GM19452 (cell line): ENCODE results near the gene PAQR4.
"Not testable (repeated sequence)": the region's sequence is repeated elsewhere in the genome, so short reads cannot be mapped to it uniquely, and the experiment has no call there.

ENCODE experiments used
- ATAC-seq: cut with Tn5 transposase; IDR thresholded peaks from one replicate; pipeline ENCODE4 v1.9.1; 2021; ENCODE audit not compliant: unreplicated experiment

The PAQR4 gene

DNA sequence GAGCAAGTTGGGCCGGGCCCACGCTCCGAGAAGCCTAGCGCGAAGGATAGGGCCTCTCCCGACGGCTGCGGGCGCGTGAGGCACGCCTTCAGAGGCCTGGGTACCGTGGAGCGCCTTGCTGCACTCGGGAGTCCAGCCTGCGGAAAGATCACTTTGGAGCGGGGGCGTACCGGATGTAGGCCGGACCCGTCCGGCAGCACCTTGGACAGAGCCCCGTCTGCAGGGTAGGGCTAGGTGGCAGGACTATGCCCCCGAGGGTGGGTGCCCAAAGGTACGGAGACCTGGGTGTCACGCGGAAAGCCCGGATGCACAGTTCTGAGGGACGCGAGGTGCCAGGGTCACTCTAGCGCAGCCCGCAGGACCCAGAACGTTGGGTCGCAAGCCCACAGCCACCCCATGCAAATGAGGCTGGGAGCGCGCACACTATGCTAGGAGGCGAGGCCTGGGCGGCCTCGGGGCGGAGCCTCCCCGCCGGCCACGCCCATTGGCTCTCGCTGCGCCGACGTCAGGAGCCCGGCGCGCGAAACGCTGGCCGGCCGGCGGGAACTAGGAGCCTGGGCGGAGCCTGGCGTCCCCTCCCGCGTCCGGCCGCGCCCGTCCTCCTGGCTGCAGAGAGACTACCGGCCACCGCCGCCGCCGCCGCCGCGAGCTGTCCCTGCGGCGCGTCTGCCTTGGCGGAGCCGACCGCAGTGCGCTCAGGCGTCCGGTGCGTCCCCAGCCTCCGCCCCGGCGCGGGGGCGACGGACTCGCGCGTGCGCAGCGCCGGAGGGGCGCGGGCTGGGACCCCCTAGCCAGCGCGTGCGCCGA is at the start of gene PAQR4:
Gene PAQR4 (plus strand): TSS at position 611 of the 807 bp plus-strand sequence. CDS start 327 bp downstream, outside the sequence.
- ATAC-seq, result peak; percentile 80

DNA sequence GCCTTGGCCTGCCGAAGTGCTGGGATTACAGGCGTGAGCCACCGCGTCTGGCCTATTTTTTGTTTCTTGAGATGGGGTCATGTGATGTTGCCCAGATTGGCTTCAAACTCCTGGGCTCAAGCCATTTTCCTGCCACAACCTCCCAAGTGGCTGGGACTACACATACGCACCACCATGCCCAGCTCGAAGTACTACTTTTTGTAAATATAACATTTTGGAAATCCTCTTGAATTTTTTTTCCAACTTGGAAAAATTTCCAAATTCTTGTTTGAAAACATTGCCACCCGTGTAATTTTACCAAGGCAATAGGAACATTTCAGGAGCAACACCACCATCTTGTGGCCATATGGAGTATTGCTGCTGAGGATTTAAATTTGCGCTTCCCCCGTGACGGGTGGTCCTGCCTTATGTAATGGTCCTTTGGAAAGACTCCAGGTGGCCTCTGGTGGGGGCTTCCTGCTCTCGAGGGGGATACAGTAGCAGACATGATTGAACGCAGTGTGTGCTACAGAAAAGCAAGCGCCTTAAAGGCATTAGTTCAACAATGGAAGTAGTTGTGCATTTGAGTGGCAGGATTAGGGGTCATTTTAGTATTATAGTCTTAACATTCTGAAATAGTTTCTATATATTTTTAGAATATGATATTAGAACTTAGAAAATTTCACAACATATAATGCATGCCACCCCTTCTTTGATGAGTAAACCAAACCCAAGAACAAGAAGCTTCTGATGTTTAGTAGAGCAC is 49.5 kb upstream of the PAQR4 start:
- no peak for ATAC-seq

DNA sequence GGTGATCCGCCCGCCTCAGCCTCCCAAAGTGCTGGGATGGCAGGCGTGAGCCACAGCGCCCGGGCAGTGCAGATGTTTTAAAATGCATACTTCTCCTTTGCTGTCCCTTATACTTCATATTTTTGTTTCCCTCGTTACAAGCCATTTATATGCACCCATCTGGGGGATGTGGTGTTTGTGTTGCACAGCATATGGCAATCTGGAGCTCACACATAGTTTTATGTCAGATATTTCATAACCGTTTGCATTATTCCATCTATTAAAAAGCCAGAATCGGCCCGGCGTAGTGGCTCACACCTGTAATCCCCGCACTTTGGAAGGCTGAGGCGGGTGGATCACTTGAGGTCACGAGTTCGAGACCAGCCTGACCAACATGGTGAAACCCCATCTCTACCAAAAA is 45.7 kb upstream of the PAQR4 start:
- no peak for ATAC-seq

DNA sequence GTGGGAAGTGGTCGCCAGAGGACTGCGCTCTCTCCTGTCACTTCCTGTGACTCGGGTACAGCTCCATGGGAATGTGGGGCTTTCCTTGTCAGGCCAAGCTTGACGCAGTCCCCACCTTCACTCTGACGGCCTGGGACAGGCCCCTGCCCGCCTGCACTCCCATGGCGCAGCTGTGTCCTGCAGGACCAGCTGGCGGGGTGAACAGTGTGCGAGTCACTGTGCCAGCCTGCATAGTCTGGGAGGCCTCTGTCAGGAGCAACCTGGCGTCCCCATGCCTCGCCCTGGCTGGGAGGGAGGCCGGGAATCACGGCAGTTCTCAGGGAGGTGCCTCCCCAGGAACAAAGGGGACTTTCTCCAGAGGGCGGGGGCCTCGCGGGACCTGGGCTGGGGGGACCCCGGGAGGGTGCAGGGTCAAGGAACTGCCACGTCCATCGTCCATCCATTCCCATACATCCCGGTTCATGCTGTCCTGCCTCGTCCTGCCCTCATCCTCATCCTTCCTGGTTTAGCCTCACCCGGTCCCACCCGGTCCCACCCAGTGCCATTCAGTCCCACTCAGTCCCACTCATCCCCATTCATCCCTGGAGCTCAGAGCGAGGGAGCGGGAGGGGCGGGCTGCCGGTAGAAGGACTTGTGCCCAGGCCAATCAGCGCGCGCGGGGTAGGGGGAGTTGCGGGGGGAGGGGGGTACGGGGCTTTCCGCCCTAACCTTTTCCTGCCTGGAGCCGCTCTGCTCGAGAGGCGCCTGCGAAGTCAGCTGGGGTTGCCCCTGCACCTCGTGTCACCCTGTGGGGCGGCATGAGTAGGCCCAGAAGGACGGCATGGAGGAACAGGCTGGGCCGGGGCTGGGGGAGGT is 44.0 kb upstream of the PAQR4 start:
- no peak for ATAC-seq

DNA sequence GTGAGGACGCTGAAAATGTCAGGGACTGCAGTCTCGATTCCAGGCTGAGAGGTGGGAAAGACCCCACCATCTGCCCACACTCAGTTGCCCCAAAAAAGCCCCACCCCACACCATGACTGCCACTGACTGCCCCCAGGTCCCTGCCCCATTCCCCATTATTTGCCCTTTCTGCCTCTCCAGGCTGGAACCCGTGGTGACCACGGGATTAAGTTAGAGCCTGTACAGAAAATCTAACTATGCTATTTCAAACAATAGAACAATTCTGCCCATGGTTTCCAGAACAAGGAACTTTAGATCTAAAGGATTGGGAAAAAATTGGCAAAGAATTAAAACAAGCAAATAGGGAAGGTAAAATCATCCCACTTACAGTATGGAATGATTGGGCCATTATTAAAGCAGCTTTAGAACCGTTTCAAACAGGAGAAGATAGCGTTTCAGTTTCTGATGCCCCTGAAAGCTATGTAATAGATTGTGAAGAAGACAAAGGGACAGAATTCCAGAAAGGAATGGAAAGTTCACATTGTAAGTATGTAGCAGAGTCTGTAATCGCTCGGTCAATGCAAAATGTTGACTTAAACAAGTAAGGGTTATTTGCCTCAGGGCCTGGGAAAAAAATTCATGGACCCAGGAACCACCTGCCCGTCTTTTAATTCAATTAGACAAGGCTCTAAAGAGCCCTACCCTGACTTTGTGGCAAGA is 43.0 kb upstream of the PAQR4 start:
- ATAC-seq, result no peak

DNA sequence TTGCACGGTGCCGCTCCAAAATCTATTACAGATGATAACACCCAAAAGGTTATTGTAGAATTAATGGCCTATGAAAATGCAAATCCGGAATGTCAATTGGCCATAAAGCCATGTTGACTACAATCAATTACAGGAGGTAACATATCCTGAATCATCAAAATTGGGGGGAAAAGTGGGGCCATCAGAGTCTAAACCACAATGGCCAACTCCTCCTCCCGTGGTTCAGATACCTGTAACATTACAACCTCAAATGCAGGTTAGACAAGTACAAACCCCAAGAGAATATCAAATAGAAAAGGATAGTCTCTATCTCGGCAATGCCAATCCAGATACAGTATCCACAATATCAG is 42.5 kb upstream of the PAQR4 start:
- ATAC-seq, result no peak

DNA sequence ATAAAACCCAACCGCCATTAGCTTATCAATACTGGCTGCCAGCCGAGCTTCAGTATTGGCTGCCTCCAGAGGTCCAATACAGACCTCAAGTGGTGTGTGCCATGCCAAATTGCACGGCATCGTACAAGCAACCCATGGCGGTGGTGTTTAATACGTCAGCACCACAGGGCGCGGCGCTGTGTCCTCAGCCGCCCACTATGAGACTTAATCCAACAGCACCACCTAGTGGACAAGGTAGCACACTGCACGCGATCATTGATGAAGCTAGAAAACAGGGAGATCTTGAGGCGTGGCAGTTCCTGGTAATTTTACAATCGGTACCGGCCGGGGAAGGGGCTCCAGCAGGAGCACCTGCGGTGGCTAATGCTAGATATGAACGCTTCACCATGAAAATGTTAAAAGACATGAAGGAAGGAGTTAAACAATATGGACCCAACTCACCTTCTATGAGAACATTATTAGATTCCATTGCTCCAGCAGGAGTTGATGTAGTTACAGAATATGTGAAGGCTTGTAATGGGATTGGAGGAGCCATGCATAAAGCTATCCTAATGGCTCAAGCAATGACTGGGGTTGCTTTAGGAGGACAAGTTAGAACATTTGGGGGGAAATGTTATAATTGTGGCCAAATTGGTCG is 42.0 kb upstream of the PAQR4 start:
- no peak for ATAC-seq

DNA sequence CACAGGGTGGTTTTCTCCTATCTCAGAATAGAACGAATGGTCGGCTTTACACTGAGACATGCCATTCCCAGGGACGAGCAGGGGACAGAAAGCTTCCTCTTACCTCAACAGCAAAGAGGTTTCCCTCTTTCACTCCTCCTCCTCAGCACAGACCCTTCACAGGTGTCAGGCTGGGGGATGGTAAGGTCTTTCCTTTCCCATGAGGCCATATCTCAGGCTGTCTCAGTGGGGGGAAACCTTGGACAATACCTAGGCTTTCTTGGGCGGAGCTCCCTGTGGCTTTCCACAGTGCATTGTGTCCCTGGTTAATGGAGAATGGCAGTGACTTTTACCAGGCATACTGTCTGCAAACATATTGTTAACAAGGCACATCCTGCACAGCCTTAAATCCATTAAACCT is 41.0 kb upstream of the PAQR4 start:
- ATAC-seq, result not testable (repeated sequence)

DNA sequence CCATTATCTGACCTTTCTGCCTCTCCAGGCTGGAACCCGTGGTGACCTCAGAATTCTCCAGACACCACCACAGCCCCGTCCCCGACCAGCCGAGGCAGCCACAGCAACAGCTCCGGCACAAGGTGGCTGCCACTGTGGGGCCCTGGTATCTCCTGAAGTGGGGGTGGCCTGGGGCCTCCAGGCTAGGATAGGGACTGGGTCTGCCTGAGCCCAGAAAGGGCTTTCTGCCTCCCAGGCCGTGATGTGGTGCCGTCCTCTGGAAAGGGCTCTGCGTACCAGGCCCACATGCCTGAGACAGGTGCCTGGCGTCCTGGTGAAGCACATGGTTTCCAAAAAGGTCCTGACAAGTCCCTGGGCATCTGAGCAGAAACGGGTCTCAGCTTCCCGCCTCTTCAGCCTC is 40.4 kb upstream of the PAQR4 start:
- ATAC-seq, result no peak

DNA sequence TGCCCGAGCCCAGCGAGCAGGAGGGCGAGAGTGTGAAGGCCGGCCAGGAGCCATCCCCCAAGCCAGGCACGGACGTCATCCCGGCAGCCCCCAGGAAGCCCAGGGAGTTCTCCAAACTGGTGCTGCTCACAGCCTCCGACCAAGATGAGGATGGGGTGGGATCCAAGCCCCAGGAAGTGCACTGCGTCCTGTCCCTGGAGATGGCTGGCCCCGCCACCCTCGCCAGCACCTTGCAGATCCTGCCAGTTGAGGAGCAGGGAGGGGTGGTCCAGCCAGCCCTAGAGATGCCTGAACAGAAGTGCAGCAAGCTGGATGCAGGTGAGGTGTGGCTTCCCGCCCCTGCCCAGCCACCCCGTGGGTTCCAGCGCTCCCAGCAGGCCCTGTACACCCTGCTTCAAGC is 39.5 kb upstream of the PAQR4 start:
- ATAC-seq, result no peak

DNA sequence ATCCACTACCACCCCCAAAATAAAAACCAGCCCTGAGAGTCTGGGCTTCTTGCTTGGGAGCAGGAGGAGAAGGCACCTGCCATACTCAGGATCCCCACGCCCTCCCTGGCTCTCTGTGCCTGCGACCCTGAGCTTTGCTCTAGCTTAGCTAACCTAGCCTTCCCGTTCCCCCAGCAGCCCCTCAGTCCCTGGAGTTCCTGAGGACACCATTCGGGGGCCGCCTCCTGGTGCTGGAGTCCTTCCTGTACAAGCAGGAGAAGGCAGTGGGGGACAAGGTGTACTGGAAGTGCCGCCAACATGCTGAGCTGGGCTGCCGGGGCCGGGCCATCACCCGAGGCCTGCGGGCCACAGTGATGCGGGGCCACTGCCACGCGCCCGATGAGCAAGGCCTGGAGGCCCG is 38.9 kb upstream of the PAQR4 start:
- ATAC-seq, result no peak

DNA sequence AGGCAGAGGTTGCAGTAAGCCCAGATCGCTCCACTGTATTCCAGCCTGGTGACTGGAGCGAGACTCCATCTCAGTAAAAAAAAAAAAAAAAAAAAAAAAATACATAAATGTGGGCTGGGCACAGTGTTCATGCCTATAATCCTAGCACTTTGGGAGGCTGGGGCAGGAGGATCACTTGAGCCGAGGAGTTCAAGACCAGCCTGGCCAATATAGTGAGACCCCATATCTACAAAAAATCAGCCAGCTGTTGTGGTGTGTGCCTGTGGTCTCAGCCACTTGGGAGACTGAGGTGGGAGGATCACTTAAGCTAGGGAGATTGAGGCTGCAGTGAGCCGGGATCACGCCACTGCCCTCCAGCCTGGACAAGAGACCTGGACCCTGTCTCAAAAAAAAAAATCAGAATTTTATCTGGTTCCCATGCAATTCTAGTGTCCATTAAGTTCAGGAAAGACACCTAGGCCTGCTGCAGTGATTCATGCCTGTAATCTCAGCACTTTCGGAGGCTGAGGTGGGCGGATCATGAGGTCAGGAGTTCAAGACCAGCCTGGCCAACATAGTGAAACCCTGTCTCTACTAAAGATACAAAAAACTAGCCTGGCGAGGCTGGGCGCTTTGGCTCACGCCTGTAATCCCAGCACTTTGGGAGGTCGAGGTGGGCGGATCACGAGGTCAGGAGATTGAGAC is 37.8 kb upstream of the PAQR4 start:
- ATAC-seq, result not testable (repeated sequence)

DNA sequence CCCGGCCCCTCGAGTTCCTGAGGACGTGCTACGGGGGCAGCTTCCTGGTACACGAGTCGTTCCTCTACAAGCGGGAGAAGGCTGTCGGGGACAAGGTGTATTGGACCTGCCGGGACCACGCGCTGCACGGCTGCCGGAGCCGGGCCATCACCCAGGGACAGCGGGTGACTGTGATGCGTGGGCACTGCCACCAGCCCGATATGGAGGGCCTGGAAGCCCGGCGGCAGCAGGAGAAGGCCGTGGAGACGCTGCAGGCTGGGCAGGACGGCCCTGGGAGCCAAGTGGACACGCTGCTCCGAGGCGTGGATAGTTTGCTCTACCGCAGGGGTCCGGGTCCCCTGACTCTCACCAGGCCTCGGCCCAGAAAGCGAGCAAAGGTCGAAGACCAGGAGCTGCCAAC is 36.0 kb upstream of the PAQR4 start:
- ATAC-seq, result no peak

DNA sequence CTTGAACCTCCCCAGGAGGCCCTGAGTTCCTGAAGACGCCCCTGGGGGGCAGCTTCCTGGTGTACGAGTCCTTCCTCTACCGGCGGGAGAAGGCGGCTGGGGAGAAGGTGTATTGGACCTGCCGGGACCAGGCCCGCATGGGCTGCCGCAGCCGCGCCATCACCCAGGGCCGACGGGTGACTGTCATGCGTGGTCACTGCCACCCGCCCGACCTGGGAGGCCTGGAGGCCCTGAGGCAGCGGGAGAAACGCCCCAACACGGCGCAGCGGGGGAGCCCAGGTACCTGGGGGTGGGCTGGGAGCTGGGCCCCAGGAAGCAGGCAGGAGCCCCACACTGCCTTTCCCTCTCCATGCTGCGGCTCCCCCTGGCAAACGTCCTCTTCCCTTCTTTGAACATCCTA is 35.4 kb upstream of the PAQR4 start:
- ATAC-seq, result no peak

DNA sequence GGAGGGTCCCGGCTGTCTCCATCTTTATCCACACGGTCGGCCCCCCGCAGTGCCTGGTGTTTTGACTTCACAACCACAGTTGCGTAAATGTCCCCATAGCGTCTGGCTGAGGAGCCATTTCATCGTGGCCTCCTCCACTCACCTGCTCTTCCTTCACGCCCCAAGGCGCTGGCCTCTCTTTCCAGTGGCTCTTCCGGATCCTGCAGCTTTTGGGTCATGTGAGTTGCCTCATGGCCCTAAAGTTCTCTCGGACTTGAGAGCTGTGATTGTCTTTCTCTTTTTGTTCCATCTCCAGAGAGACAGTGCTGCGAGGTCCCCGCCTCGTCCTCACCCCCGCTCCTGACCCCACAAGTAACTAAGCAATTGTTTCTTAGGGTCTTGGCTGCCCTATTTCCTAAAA is 34.7 kb upstream of the PAQR4 start:
- ATAC-seq, result no peak

DNA sequence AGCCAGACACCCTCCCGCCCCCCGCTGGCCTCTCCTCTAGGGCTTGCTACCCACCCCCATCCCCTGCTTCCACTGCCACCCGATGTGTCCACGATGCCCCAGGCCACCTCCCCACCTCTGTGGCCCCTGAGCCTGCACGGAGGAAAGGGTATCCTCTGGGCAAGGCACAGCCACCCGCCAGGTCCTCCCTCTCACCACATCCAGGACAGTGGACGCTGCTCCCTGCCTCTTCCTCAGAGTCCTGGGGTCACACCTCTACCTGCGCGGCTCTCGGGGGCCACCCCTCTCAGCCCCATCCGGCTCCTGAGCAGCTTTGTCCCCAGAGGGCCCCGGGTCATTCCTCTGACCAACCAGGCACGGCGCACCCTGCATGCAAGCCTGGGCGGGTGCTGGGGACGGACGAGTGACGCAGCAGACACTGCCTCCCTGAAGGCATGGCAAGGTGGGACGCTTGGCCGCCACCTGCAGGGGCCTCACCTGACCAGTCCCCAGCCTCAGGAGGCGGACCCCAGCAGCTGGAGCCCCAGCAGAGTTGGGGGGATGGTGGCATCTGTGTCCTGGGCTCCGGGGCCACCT is 32.6 kb upstream of the PAQR4 start:
- ATAC-seq, result no peak

DNA sequence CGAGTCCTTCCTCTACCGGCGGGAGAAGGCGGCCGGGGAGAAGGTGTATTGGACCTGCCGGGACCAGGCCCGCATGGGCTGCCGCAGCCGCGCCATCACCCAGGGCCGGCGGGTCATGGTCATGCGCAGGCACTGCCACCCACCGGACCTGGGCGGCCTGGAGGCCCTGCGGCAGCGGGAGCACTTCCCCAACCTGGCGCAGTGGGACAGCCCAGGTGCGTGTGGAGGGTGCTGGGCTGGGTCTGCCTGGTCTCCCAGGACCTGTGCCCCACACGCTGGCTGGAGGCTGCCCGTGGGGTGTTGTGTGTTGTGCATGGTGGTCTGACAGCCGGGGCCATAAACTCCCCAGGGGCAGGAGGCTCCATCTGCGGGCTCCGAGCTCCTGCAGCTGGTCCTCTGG is 32.0 kb upstream of the PAQR4 start:
- no peak for ATAC-seq

DNA sequence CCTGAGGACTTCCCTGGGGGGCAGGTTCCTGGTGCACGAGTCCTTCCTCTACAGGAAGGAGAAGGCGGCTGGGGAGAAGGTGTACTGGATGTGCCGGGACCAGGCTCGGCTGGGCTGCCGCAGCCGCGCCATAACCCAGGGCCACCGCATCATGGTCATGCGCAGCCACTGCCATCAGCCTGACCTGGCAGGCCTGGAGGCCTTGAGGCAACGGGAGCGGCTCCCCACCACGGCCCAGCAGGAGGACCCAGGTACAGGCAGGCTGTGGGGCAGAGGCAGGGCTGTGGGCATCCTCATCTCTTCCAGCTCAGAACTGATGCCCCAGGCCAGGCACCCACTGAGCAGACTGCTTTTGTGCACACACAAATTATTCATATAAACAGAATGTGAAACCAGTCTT is 30.9 kb upstream of the PAQR4 start:
- no peak for ATAC-seq

DNA sequence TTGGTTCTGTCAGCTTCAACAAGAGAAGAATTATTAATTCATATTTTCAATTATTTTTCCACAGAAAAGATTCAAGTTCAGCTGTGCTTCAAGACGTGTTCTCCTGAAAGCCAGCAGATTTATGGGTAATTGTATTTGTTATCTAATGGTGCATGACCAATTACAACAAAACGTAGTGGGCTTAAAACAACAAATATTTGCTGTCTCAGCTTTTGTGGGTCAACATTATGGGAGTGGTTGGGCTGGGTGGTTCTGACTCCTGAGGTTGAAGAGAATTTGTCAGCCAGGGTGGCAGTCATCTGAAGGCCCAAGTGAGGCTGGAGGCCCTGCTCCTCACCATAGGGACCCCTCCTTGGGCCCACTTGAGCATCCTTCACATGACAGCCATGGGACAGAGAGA is 29.2 kb upstream of the PAQR4 start:
- ATAC-seq, result no peak

DNA sequence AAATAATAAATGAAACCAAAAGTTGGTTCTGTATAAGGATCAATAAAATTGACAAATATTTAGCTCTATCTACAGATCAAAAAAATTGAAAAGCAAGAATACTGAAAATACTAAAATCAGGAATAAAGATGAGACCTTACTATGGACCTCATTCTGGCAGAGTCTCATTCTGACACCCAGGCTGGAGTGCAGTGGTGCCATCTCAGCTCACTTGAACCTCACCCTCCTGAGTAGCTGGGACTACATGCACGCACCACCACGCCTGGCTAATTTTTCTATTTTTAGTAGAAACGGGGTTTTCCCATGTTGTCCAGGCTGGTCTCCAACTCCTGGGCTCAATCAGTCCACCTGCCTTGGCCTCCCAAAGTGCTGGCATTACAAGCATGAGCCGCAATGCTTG is 27.1 kb upstream of the PAQR4 start:
- ATAC-seq, result no peak
